Epithelial cell of esophagus (primary cell): ENCODE measurements around the gene OR10P1.
"Not testable (repeated sequence)": the region's sequence is repeated elsewhere in the genome, so short reads cannot be mapped to it uniquely, and the experiment has no call there.

Experiments used
- DNase-seq: peaks from one replicate; pipeline ENCODE4 v3.0.0; 2010; ENCODE audit warnings: low read depth
- H3K4me3 ChIP-seq: 2 replicates; pipeline ENCODE4 v1.5.1; 2011; ENCODE audit warnings: mild to moderate bottlenecking, low read length, control low read depth
- CTCF ChIP-seq: IDR thresholded peaks from 2 replicates; pipeline ENCODE4 v1.5.1; 2011; ENCODE audit warnings: low read depth, mild to moderate bottlenecking, low read length, control low read depth, inconsistent platforms; ENCODE audit not compliant: insufficient read depth; ENCODE audit errors: missing control alignments

OR10P1 gene

DNA sequence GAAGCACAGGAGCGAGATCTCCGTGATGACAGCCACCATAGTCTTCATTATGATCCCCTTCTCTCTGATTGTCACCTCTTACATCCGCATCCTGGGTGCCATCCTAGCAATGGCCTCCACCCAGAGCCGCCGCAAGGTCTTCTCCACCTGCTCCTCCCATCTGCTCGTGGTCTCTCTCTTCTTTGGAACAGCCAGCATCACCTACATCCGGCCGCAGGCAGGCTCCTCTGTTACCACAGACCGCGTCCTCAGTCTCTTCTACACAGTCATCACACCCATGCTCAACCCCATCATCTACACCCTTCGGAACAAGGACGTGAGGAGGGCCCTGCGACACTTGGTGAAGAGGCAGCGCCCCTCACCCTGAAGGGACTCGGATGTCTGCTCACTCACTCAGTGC is 775 bp downstream of the OR10P1 start:
- no peak overlapping the region for H3K4me3 ChIP-seq
- no peak for TF ChIP-seq CTCF
- no peak for DNase-seq

DNA sequence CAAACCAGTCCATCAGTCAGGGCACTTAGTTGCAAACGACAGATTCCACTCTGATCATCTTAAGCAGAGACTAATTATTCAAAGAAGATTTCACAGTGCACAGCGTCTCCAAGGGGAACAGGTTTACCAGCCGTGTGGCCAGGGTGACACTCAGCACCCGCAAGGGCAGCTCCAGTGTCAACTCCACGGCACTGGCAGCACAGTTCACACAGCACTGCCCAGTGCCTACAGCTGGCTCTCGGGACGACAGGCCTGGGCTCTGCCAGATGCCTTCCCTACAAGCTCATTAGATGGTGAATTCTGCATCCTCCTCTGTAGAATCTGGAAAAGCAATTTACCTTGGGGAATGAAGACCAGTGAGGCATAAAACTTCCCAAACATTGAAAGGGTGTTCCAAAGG is 4.9 kb downstream of the OR10P1 start:
- H3K4me3 ChIP-seq: no peak overlapping the region
- no peak for TF ChIP-seq CTCF
- no peak for DNase-seq

DNA sequence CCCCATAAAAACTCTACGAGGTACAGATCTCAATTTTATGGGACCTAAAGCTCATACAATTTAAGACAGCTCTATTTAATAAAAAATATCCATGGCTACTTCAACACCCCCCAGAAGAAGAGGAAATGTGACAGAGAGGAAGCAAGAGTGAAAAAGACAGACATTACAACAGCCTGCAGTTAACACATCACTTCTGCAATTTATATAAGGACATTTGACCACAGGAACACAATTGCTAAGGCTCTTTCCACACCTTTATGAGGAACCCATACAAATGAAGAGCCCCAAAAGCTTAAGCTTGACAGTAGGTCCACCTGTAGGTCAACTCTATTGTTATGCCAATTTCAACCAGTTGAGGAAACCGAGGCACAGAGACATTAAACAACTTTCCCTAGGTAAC is 5.6 kb downstream of the OR10P1 start:
- no peak overlapping the region for H3K4me3 ChIP-seq
- no peak for DNase-seq
- no peak for TF ChIP-seq CTCF

- no peak for DNase-seq
- H3K4me3 ChIP-seq: no peak overlapping the region
Observed at GRCh38 chr12:55642669-55643068, 6.0 kb downstream of the OR10P1 start.

DNA sequence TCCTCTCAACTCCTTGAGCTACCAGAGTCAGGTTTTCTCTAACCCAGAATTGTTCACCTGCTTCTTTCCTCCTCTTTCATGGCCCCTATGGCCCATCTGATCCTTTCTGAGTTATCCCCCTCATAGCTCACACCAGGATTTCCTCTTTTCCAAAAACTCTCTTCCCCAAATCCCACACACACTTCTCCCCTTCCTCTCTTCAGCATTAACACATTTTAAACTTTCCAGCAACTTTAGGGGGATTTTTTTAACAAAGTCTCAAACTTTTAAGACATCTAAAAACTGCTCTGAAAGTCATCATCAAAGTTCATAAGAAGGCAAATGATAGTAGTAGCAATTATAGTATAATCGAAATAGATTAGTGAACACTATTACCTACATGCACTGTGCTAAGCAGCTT is 7.9 kb downstream of the OR10P1 start:
- TF ChIP-seq CTCF: no peak
- H3K4me3 ChIP-seq: no peak overlapping the region
- DNase-seq: no peak

More at GRCh38 chr12:55642669-55643068, 6.0 kb downstream of the OR10P1 start:
- TF ChIP-seq CTCF: no peak

- no peak for DNase-seq
- no peak overlapping the region for H3K4me3 ChIP-seq
- no peak for TF ChIP-seq CTCF
Observed at GRCh38 chr12:55647027-55647426, 10.3 kb downstream of the OR10P1 start.

DNA sequence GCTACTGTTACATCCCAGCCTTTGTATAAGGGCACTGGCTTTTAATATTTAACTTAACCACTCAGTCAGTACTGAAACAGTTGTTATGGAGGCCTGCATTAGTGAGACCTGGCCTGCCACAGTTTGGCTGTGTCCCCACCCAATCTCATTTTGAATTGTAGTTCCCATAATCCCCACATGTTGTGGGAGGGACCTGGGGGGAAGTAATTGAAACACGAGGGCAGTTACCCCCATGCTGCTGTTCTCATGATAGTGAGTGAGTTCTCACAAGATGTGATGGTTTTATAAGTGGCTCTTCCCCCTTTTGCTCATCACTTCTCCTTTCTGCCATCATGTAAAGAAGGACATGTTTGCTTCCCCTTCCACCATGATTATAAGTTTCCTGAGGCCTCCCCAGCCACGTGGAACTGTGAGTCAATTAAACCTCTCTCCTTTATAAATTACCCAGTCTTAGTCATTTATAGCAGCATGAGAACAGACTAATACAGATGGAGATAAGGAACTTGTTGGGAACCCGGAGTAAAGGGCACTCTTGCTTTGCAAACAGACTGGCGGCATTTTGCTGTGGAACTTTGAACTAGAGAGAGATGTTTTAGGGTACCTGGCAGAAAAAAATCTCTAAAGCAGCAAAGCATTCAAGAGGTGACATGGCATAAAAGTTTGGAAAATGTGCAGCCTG is 14.1 kb downstream of the OR10P1 start:
- DNase-seq: not testable (repeated sequence)

More for the DNA sequence above, 14.1 kb downstream of the OR10P1 start:
- not testable (repeated sequence) for H3K4me3 ChIP-seq
